Choroid plexus epithelial cell (primary cell): ENCODE measurements around the gene NR6A1.

Experiments
- DNase-seq: peaks from one replicate; pipeline ENCODE4 v3.0.0-alpha.2; 2010; ENCODE audit warnings: low read depth
- H3K4me3 ChIP-seq: 2 replicates; pipeline ENCODE4 v1.5.1; 2011; ENCODE audit warnings: low read depth, mild to moderate bottlenecking, control low read depth, low read length, moderate library complexity
- CTCF ChIP-seq: conservative IDR thresholded peaks from 2 replicates; pipeline ENCODE4 v1.5.1; 2011; ENCODE audit warnings: low read depth, mild to moderate bottlenecking, control low read depth, inconsistent platforms, low read length, moderate library complexity

Gene NR6A1

GRCh38 chr9:124758691-124759090 lies 12.4 kb downstream of the NR6A1 start:
- DNase-seq: no peak
- no peak overlapping the region for H3K4me3 ChIP-seq
- TF ChIP-seq CTCF: no peak

- no peak for DNase-seq
- no peak for TF ChIP-seq CTCF
- no peak overlapping the region for H3K4me3 ChIP-seq
Observed at GRCh38 chr9:124758061-124758460, 13.1 kb downstream of the NR6A1 start.

DNA sequence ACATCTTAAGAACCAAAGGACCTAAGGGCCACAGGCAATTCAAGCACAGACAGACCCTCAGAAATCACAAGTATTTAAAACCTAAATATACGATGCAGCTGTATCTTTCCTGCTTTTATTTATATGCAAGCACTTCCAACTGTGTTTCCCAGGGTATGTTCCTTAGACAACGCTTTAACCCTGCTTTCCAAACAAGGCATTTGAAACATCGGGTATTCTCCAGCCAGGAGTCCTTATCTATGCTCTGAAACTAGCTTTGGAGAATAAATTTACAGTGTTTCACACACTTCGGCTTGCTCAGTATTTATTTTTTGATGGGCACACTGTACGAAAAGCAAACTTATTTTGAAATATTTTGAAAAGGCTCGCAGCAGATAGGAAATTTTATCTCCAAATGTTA lies 13.5 kb downstream of the NR6A1 start:
- H3K4me3 ChIP-seq: no peak overlapping the region
- DNase-seq: no peak
- TF ChIP-seq CTCF: no peak

GRCh38 chr9:124756011-124756410 lies 15.1 kb downstream of the NR6A1 start:
- H3K4me3 ChIP-seq: no peak overlapping the region
- no peak for TF ChIP-seq CTCF
- DNase-seq: no peak

DNA sequence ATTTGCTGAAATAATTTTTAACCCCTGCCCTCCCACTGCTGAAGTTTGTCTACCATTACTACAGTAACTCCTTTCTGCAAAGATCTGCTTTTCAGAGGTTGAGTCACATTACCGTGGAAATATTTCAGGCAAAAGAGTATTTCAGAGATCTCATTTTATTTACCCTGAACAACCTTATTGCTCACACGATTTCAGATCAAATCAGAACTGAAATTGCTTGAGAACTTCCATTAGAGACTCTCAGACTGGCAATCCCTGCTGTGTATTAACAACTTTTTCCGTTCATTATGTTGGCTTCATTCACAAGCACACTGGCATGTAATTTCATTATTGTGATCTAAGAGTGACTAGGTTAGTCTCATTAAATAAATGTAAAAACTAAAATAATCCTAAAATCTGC lies 16.1 kb downstream of the NR6A1 start:
- no peak for DNase-seq
- H3K4me3 ChIP-seq: no peak overlapping the region
- no peak for TF ChIP-seq CTCF

DNA sequence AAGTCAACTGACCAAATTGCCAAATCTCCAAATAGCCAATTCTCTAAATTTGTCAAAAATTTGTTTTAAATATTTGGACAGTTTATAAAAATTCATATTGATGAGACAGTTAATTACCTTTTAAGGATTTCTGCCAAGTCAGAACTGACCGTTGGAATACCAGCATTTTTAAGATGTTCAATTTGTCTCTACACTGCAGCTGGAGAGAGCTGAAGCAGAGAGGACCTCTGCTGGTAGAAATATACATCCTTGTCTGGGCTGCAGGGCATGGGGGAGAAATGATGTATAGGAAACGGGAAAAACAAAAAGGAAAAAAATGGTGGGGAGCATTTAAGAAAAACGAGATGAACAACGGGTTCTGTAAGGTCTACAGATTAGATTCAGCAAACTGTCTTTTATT lies 16.8 kb downstream of the NR6A1 start:
- TF ChIP-seq CTCF: peak; percentile 86
- no peak overlapping the region for H3K4me3 ChIP-seq
- DNase-seq: peak; percentile 71

DNA sequence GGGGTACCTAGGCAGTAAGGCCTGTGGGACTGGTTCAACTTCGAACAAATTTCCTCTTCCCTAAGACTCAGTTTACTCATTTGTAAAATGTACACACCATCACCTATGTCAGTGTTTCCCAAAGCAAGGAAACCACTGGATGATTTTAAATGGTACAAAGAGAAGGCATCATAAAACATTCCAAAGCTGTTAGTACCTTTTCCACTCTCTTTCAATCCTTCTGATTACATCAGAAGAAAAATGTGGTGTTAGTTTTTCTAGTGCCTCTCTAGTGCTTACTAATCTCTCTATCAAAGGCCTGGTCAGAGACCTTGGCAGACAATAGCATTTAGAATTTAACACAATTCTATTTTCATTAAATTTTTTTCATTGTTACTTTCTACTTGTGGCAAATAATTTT lies 18.1 kb downstream of the NR6A1 start:
- peak; percentile 70 for DNase-seq
- no peak for TF ChIP-seq CTCF
- H3K4me3 ChIP-seq: no peak overlapping the region
